OCI-LY3 (cell line): ENCODE measurements around the gene KIDINS220.

Experiments
- EZH2phosphoT487 ChIP-seq: fragments of 200-600 bp; shearing (Covaris generic); IDR thresholded peaks from 2 replicates; pipeline ENCODE4 v1.6.1; 2018; ENCODE audit warnings: antibody characterized with exemption, mixed run types, low read depth
- TF ChIP-seq, protein P1 (sequence below): fragments of 200-600, 300-600 bp; sonication (generic); IDR thresholded peaks from 2 replicates; pipeline ENCODE4 v1.5.1; 2014; ENCODE audit warnings: antibody characterized with exemption, low read length, low read depth

DNA sequence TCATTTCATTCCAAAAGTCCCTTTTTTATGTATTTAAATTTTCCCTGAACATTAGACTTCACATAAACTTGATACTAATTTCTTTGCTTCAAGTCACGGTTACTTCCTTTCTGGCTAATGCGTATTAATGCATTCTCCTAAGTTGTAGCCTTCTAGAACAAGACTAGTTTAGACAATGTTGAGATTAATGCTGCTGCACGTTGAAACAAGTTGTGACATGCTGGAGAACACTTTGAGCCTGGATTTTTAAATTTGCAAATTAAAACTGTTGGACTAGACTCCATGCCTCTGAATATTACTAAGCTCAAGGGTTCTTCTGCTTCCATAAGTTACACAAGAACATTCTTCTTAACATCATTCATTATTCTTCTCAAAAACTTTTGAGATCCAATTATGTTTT, 126.5 kb downstream of the KIDINS220 start:
- TF ChIP-seq, protein P1, sequence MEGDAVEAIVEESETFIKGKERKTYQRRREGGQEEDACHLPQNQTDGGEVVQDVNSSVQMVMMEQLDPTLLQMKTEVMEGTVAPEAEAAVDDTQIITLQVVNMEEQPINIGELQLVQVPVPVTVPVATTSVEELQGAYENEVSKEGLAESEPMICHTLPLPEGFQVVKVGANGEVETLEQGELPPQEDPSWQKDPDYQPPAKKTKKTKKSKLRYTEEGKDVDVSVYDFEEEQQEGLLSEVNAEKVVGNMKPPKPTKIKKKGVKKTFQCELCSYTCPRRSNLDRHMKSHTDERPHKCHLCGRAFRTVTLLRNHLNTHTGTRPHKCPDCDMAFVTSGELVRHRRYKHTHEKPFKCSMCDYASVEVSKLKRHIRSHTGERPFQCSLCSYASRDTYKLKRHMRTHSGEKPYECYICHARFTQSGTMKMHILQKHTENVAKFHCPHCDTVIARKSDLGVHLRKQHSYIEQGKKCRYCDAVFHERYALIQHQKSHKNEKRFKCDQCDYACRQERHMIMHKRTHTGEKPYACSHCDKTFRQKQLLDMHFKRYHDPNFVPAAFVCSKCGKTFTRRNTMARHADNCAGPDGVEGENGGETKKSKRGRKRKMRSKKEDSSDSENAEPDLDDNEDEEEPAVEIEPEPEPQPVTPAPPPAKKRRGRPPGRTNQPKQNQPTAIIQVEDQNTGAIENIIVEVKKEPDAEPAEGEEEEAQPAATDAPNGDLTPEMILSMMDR, result no peak
- TF ChIP-seq EZH2phosphoT487, result no peak
